NCI-H82 treated with DMSO at 0.1 percent for 48 hours (cell line): ENCODE measurements around the gene MTHFSD.
A peak's percentile ranks its signal among the peaks of the same experiment; 100 is the strongest.
"Not testable (repeated sequence)": the region's sequence is repeated elsewhere in the genome, so short reads cannot be mapped to it uniquely, and the experiment has no call there.

Source experiments
- DNase-seq: peaks from one replicate; lab custom pipeline; 2025; ENCODE audit not compliant: unreplicated experiment; lab: John Stamatoyannopoulos, UW

MTHFSD gene, protein sequence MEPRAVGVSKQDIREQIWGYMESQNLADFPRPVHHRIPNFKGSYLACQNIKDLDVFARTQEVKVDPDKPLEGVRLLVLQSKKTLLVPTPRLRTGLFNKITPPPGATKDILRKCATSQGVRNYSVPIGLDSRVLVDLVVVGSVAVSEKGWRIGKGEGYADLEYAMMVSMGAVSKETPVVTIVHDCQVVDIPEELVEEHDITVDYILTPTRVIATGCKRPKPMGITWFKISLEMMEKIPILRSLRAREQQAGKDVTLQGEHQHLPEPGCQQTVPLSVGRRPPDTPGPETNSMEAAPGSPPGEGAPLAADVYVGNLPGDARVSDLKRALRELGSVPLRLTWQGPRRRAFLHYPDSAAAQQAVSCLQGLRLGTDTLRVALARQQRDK

GRCh38 chr16:86554917-86555703, at the start of gene MTHFSD:
Gene MTHFSD, minus strand, starts transcription at chr16:86555235. Its CDS starts 51 bp downstream, at chr16:86555184.
- DNase-seq: peak; percentile 46

GRCh38 chr16:86604436-86605193, 49.6 kb upstream of the MTHFSD start:
- DNase-seq: no peak

GRCh38 chr16:86602521-86602920, 47.5 kb upstream of the MTHFSD start:
- no peak for DNase-seq

DNA sequence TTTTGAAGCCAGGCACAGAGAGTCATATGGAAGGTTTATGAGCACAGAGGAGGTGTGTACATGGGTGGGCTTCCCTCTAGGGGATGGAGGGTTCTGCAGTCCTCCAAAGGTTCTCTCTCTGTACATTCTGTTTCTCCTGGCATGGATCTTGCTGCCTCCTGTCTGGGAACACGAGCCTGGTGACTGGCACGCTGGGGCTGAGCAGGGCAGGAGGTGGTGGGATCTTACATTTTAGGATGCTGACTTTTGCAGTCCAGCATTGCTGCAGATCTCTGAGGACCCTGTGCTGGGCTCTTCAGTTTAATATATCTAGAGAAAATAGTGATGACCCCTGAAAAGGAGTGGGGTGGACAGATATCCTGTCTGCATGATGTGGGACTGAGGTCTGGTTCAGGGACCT, 46.3 kb upstream of the MTHFSD start:
- no peak for DNase-seq

DNA sequence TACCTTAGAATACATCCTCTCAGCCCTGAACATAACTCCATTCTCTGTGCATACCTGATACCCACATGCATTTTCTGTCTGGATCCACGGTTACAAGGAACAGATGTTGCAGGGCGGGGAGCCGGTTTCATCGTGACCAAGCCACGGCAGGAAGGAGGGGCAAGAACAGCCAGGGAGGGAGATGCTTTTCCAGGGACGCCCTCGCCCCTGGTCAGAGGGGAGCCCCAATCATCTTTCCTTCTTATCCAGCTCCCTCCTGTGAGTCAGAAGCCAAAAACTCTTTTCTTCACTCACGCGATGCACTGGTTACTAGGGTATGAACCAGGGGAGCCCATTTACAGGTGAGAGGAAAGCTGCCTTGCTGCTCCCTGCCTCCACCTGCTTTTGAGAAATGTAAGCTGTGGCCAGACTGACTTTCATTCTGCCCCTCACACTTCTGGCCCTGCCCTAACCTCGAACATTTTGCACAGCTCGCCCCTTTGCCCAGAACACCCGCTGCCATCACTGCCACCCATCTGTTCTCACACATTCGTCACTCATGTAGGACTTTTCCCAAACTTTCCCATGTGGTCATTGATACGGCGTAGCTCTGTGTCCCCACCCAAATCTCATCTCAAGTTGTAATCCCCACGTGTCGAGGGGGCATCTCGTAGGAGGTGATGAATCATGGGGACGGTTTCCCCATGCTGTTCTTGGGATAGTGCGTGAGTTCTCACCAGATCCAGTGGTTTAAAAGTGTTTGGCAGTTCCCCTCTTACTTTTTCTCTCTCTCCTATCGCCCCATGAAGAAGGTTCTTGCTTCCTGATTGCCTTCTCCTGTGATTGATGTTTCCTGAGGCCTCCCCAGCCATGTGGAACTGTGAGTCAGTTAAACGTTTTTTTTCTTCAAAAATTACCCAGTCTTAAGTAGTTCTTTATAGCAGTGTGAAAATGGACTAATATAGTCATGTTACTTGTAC, 43.9 kb upstream of the MTHFSD start:
- no peak for DNase-seq

DNA sequence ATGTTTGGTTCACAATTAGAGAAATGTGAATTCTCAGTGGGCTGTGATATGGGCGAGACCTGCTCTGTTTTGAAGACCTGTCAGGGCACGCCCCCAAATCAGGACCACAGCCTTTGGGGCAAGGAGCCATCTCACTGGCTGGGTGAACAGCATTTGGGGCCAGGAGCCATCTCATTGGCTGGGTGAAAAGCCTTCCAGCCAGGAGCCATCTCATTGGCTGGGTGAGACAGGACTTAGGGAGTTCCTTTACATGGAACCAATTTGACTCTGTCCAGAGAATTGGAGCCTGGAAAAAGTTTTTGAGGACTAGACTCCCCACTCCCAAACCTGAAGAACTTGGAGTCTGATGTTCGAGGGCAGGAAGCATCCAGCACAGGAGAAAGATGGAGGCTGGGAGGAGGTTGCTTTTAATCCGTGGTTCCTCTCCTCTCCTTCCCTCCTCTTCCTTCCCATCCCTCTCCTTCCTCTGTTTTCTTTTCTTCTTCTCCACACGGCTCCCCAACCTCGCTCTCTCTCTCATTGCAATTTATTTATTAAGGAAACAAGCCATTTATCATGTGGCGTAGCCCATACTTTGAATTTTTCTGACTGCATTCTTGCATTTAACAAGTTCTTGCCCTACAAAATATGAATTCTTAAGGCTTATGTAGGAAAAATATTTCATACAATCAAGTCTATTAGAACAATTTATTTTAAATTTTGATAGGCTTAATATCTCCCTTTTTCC, 43.0 kb upstream of the MTHFSD start:
- no peak for DNase-seq

GRCh38 chr16:86597126-86597879, 42.3 kb upstream of the MTHFSD start:
- no peak for DNase-seq

DNA sequence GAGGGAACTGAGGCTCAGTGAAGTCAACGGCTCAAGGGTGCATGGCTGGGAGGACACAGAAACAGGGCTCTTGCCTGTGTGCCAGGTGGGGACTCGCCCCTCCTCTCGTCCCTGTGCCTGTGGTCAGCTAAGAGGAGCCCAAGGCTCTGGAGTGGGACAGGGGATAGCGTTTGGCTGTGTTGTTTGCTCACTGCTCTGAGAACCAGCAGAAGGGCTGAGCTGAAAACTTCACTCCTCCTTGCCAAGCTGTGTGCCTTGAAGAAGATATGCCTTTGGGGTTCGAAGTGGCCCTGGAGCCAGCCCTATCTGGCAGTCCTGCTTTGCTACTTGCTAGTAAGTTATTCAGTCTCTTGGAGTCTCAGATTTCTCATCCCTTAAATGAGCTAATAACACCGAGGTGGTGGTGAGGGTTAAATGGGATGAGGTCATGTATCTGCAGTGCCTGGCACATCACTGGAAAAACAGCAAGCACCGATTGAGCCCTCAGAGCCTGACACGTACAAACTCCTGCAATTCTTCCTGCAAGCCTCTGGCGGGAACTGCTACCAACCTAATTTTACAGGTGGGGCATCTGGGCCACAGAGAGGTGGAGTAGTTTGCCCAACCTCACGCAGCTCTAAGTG, 41.1 kb upstream of the MTHFSD start:
- no peak for DNase-seq

DNA sequence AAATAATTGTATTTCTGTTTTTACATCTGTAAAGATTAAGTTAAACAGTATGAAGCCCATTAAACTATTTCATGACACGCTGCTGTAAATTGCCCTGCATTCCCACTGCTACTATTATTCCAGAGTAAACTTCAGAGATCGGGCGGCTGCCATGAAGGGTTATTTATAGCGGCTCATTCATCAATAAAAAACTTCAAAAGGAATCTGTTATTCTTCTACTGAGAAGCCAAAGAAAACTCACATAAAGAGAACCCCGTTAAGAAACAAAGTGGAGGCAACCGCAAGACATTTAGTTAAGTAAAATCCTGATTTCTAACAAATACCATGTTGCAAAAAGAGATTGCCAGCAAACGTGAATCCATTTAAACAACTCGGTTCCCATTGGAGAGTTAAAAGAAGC, 39.7 kb upstream of the MTHFSD start:
- no peak for DNase-seq

DNA sequence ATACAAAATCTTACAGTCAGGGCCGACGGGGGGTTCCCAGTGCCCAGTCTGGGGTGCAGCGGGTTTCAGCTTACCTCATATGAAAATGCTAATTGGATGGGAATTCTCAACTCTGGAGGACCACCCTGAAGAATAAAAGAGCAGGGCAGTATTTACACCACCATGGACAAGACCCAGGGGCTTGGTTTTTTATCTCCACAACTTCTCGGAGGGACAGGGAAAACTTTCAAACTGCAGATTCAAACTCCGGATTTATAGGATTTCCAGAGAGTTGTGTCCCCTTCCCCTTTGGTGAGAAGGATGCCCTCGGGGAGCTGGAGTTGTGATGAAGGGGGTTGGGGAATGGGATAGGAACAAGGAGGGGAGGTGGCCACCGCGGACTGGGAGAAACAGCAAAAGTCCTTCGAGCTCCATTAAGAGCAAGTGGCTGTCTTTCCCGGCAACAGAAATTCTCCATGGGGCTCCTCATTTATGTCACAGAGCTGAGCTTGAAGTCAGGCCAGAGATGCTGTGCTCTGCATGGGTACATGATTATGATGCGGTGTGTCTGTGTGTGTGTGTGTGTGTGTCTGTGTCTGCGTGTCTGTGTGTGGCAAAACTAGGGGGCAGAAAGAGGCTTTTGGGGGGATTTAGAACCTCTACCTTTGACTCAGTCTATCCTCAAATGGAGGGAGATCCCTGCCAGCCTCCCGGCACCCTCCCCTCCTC, 39.0 kb upstream of the MTHFSD start:
- DNase-seq: no peak

- DNase-seq: no peak
Observed at GRCh38 chr16:86591270-86591669, 36.2 kb upstream of the MTHFSD start.

DNA sequence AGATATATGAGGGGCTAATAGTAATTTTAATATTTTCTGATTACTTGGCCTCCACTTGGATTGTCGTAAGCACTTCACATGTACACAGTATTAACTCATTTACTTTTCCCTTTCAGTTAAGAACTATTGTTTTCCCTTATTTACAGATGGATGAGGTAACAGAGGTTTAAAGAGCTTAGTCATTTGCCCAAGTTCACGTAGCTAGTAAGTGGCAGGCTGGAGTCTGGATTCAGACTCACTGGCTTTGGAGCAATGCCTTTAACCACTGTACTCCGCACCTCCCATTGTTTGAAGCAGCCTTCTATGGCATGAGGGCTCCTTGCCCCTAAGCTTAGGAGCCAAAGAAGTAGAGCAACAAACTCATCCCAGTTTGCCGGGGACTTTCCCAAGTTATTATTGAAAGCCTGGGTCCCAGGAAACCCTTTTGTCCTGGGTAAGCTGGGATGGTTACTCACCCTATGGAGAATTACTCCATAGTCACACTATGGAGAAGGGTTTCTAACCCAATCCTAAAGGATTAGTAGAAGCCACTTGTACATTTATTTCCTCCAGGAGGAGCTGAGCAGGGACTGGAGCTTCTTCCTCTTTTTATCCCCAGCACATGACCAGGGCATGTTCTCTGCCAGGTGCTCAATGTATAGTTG, 35.6 kb upstream of the MTHFSD start:
- DNase-seq: no peak

DNA sequence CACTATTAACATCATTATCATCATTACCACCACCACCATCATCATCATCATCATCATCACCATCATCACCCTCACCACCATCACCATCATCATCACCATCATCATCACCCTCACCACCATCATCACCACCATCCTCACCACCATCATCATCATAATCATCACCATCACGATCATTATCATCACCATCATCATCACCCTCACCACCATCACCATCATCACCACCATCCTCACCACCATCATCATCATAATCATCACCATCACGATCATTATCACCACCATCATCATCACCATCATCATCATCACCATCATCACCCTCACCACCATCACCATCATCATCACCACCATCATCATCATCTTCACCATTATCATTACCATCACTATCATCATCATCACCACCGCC, 32.9 kb upstream of the MTHFSD start:
- not testable (repeated sequence) for DNase-seq

DNA sequence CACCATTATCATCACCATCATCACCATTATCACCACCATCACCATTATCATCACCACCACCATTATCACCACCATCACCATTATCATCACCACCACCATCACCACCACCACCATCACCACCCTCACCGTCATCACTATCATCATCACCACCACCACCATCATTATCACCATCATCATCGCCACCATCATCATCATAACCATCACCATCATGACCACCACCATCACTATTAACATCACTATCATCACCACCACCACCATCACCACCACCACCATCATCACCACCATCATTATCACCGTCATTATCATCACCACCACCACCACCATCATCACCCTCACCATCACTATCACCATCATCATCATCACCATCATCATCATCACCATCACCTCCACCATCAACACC, 32.5 kb upstream of the MTHFSD start:
- no peak for DNase-seq

GRCh38 chr16:86585821-86586611, 31.0 kb upstream of the MTHFSD start:
- DNase-seq: no peak
